GM12891 (cell line): ENCODE measurements around the gene DNAJB4.
"Not testable (repeated sequence)": the region's sequence is repeated elsewhere in the genome, so short reads cannot be mapped to it uniquely, and the experiment has no call there.

Source experiments
- DNase-seq: peaks from one replicate; pipeline ENCODE4 v3.0.0; 2011; ENCODE audit warnings: low spot score; ENCODE audit not compliant: insufficient read length
- FAIRE-seq: peaks from 2 replicates; lab custom pipeline; 2011; peaks lifted over from hg19 to GRCh38; lab: Jason Lieb, UNC
- PAX5 ChIP-seq: IDR thresholded peaks from 2 replicates; pipeline ENCODE4 v1.6.1; 2011; ENCODE audit warnings: low read length, moderate library complexity, mild to moderate bottlenecking; ENCODE audit not compliant: insufficient read depth, severe bottlenecking
- POLR2A ChIP-seq: IDR thresholded peaks from 2 replicates; pipeline ENCODE4 v1.6.1; 2011; ENCODE audit warnings: low read depth, low read length, control low read depth
- POLR2AphosphoS5 ChIP-seq: IDR thresholded peaks from 2 replicates; pipeline ENCODE4 v1.6.1; 2011; ENCODE audit warnings: low read depth, low read length, control low read depth
- POU2F2 ChIP-seq: IDR thresholded peaks from 2 replicates; pipeline ENCODE4 v1.6.1; 2011; ENCODE audit warnings: low read depth, mild to moderate bottlenecking, control low read depth, low read length, moderate library complexity
- SPI1 ChIP-seq: IDR thresholded peaks from 2 replicates; pipeline ENCODE4 v1.6.1; 2011; ENCODE audit warnings: low read depth, low read length, control low read depth
- TAF1 ChIP-seq: IDR thresholded peaks from 2 replicates; pipeline ENCODE4 v1.6.1; 2011; ENCODE audit warnings: low read depth, low read length, control low read depth

Gene DNAJB4

GRCh38 chr1:77989744-77990143 lies 15.0 kb upstream of the DNAJB4 start:
- no peak for TF ChIP-seq SPI1
- TF ChIP-seq PAX5: no peak
- no peak for TF ChIP-seq POLR2AphosphoS5
- no peak for TF ChIP-seq POLR2A
- no peak for TF ChIP-seq TAF1
- TF ChIP-seq POU2F2: no peak
- no peak for DNase-seq
- FAIRE-seq: peak; percentile 23

GRCh38 chr1:77990629-77991204 lies 14.0 kb upstream of the DNAJB4 start:
- FAIRE-seq (no peak), DNase-seq (no peak)
- TF ChIP-seq SPI1 (0 out of 2 replicates have a peak, but pooled peaks have one; percentile 12), POLR2A (no peak)

DNA sequence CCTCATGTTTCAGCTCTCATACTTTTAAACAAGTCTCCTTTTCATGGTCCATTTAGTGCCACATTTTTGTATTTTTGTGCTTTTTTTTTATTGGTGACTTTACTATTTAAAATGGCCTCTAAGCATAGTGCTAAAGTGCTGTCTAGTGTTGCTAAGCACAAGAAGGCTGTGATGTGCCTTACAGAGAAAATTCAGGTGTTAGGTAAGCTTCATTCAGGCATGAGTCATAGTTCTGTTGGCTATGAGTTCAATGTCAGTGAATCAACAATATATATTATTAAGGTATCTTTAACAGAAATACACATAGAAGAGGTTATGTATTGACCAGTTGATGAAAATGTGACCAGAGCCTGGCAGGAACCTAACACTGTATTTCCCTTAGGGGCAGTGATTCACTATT lies 13.1 kb upstream of the DNAJB4 start:
- FAIRE-seq (no peak), DNase-seq (no peak)
- no peak for TF ChIP-seq POU2F2
- TF ChIP-seq POLR2AphosphoS5: no peak
- TF ChIP-seq TAF1: no peak
- no peak for TF ChIP-seq POLR2A
- TF ChIP-seq PAX5: no peak
- no peak for TF ChIP-seq SPI1

DNA sequence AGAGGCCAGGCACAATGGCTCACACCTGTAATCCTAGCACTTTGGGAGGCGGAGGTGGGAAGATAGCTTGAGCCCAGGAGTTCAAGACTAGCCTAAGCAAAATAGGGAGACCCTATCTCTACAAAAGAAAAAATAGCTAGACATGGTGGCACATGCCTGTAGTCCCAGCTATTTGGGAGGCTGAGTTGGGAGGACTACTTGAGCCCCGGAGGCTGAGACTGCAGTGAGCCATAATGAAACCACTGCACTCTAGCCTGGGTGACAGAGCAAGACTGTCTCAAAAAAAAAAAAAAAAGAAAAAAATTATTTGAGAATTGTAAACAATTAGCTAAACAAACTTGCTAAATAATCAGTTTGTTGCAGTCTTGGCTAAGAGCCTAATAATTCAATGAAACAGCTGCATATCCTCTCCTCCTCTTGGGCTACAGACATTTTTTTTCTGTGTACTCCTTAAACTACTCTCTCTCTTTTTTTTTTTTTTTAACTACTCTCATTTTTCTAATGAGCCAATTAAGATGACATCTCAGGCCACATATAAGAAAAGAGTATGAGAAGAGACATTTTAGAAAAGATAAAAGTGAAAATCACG lies 10.5 kb upstream of the DNAJB4 start:
- FAIRE-seq (no peak), DNase-seq (no peak)
- TF ChIP-seq POLR2A: no peak
- no peak for TF ChIP-seq POLR2AphosphoS5
- no peak for TF ChIP-seq PAX5
- no peak for TF ChIP-seq TAF1
- no peak for TF ChIP-seq POU2F2
- no peak for TF ChIP-seq SPI1

GRCh38 chr1:77996734-77997133 lies 8.0 kb upstream of the DNAJB4 start:
- TF ChIP-seq POLR2AphosphoS5 (no peak), PAX5 (no peak), POU2F2 (no peak), TAF1 (no peak), SPI1 (no peak), POLR2A (no peak)
- no peak for DNase-seq
- FAIRE-seq: no peak

DNA sequence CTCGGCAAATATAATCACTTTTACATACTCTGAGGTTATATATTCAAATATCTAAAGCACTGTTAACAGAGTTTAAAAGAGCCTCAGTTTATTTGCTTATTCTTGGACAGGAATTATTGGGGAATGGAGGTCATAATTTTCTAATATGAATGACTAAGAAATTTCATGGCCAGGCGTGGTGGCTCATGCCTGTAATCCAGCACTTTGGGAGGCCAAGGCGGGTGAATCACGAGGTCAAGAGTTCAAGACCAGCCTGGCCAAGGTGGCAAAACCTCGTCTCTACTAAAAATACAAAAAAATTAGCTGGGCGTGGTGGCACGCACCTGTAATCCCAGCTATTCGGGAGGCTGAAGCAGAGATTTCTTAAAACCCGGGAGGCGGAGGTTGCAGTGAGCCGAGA lies 4.2 kb upstream of the DNAJB4 start:
- not testable (repeated sequence) for FAIRE-seq, DNase-seq

DNA sequence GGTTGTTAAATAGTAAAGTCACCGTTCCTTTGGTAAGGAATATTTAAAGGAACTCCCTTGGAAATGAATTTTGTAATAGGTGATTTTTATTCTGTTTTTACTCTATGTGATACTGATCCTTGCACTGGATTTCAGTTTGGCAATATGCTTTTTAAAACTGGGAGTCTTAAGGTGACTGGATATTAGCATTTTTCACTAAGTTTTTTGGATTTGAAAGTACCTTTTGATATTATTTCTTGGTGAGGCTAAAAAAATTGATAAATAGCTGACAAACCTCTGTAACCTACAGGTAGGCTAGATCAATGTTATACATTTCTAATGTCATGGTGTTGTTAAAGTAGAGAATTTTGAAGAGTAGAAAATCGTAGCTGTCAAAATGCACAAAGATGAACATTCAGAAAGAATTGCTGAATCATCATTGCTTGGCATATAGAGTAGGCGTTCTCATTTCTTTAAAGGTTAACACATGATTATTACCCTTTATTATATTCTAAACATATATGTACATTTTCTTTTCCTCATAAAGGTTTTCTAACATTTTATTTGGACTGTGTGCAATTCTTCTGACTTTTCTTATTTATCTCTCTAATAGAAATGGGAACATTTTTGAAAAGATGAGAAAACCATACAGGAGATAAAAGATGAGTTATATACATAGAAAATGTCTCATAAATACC lies 1.5 kb upstream of the DNAJB4 start:
- FAIRE-seq (no peak), DNase-seq (no peak)

GRCh38 chr1:78003882-78004718 lies 639 bp upstream of the DNAJB4 start:
- peak; percentile 99 for TF ChIP-seq POLR2AphosphoS5
- TF ChIP-seq SPI1: no peak
- TF ChIP-seq POLR2A: peak; percentile 98
- TF ChIP-seq POU2F2: peak; percentile 89; the same call in 1 of the 2 replicates
- TF ChIP-seq TAF1: peak; percentile 29; the same call in 1 of the 2 replicates
- TF ChIP-seq PAX5: peak; percentile 62
- peak; percentile 20 for DNase-seq
- peak; percentile 56 for FAIRE-seq

More for the DNA sequence above, 1.5 kb upstream of the DNAJB4 start:
- TF ChIP-seq PAX5 (no peak), TAF1 (no peak), SPI1 (no peak), POU2F2 (no peak), POLR2A (no peak), POLR2AphosphoS5 (no peak)

- FAIRE-seq: no peak
- no peak for DNase-seq
- TF ChIP-seq POLR2AphosphoS5 (no peak), POLR2A (no peak), POU2F2 (no peak), TAF1 (no peak), PAX5 (no peak), SPI1 (no peak)
Measured at GRCh38 chr1:78005448-78005722, 646 bp downstream of the DNAJB4 start.

DNA sequence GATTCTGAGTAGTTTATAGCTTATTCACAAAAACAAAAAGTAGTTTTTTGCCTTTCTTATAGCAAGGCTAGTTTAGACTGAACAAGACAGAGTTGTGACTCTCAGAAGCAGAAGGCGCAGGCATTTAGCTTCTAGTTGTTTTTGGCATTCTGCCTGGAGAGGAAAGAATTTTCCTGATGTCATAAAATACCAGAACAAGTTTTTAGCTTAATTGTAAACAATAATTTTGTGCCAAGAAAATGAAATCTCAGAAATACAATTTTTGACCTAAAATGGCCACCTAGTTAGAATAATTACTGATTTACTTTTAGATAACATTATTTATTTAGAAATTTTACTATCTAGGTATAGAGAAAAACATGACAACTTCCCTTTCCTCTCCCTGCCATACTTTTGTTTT lies 1.0 kb downstream of the DNAJB4 start:
- no peak for DNase-seq
- TF ChIP-seq POLR2A (no peak), POU2F2 (no peak), PAX5 (no peak), SPI1 (no peak), POLR2AphosphoS5 (no peak), TAF1 (no peak)
- no peak for FAIRE-seq
